ENCODE data around the gene VENTX. TPM values are rescaled to one million over a fixed set of nuclear protein-coding genes. Genes with fewer than 3 reads are reported as not detected.

The VENTX gene
- polyA plus RNA-seq, 3 donors, result 1.4 to 56.0 (median 1.6) TPM

- Histone ChIP-seq H3K36me3 (replicated peaks in 1 of 2; ENCODE audit: control insufficient read depth in 1 of 2, insufficient read depth in 2 of 2, low read length in 2 of 2) (no peaks in the 10 kb centered on the region), H3K9me3 (replicated peaks in 1 of 2; ENCODE audit: control insufficient read depth in 1 of 2, insufficient read depth in 1 of 2, low read length in 2 of 2) (peaks cover 0 to 9% of the 10 kb centered on the region in 2 donors), H3K4me3 (replicated peaks in 1 of 3; ENCODE audit: low read depth in 2 of 3, low read length in 3 of 3) (no peak overlapping the region), H3K4me1 (ENCODE audit: control insufficient read depth in 1 of 2, insufficient read depth in 2 of 2, low read length in 2 of 2) (no peaks in the 10 kb centered on the region), H3K27ac (ENCODE audit: low read depth in 1 of 2, low read length in 2 of 2) (no peak overlapping the region), H3K4me2 (replicated peaks; ENCODE audit: extremely low read depth, low read length, poor library complexity, severe bottlenecking) (no peak overlapping the region), H3K27me3 (ENCODE audit: control insufficient read depth in 2 of 2, insufficient read depth in 2 of 2, low read length in 2 of 2) (no peaks in the 10 kb centered on the region), H2AFZ (ENCODE audit: insufficient read depth, low read depth, low read length, poor library complexity, severe bottlenecking) (no peak overlapping the region), H3K79me2 (ENCODE audit: insufficient read depth, low read length) (no peaks in the 10 kb centered on the region), H4K20me1 (ENCODE audit: insufficient read depth, low read length) (no peaks in the 10 kb centered on the region), H3K9ac (ENCODE audit: insufficient read depth, low read length, poor library complexity, severe bottlenecking) (no peak overlapping the region)
- Mint-ChIP-seq H3K27ac (no peak overlapping the region), H3K36me3 (no peaks in the 10 kb centered on the region), H3K4me3 (no peak overlapping the region), H3K4me1 (no peaks in the 10 kb centered on the region), H3K27me3 (ENCODE audit: low read depth in 3 of 3) (peaks cover 7 to 10% (median 9%) of the 10 kb centered on the region in 3 donors), H3K9me3 (peaks cover 0 to 13% (median 4%) of the 10 kb centered on the region in 7 donors)
- no peak for TF ChIP-seq CTCF (IDR thresholded peaks at IDR 0.05)
- WGBS (ENCODE audit: insufficient coverage), result 90% methylated on average over 30 of the region's 38 CpGs
- intact Hi-C loops (cut with micrococcal nuclease), result no loop called here
- no peak for DNase-seq
Observed at GRCh38 chr10:133187906-133188681, 49.6 kb upstream of the VENTX start.

- Histone ChIP-seq H3K4me2 (replicated peaks; ENCODE audit: extremely low read depth, low read length, poor library complexity, severe bottlenecking) (no peak overlapping the region), H3K27ac (ENCODE audit: low read depth in 1 of 2, low read length in 2 of 2) (no peak overlapping the region), H4K20me1 (ENCODE audit: insufficient read depth, low read length) (no peaks in the 10 kb centered on the region), H3K9ac (ENCODE audit: insufficient read depth, low read length, poor library complexity, severe bottlenecking) (no peak overlapping the region), H3K4me3 (replicated peaks in 1 of 3; ENCODE audit: low read depth in 2 of 3, low read length in 3 of 3) (no peak overlapping the region), H3K9me3 (replicated peaks in 1 of 2; ENCODE audit: control insufficient read depth in 1 of 2, insufficient read depth in 1 of 2, low read length in 2 of 2) (peaks cover 0 to 5% of the 10 kb centered on the region in 2 donors), H2AFZ (ENCODE audit: insufficient read depth, low read depth, low read length, poor library complexity, severe bottlenecking) (no peak overlapping the region), H3K27me3 (ENCODE audit: control insufficient read depth in 2 of 2, insufficient read depth in 2 of 2, low read length in 2 of 2) (no peaks in the 10 kb centered on the region), H3K36me3 (replicated peaks in 1 of 2; ENCODE audit: control insufficient read depth in 1 of 2, insufficient read depth in 2 of 2, low read length in 2 of 2) (no peaks in the 10 kb centered on the region), H3K79me2 (ENCODE audit: insufficient read depth, low read length) (no peaks in the 10 kb centered on the region), H3K4me1 (ENCODE audit: control insufficient read depth in 1 of 2, insufficient read depth in 2 of 2, low read length in 2 of 2) (no peaks in the 10 kb centered on the region)
- no peaks in the 10 kb centered on the region for H3K4me1 Mint-ChIP-seq
- intact Hi-C loops (cut with micrococcal nuclease), result no loop called here
- DNase-seq, result no peak
- no peak for TF ChIP-seq CTCF (IDR thresholded peaks at IDR 0.05)
- H3K27ac Mint-ChIP-seq, result no peak overlapping the region
- H3K9me3 Mint-ChIP-seq, result peaks cover 2 to 12% (median 7%) of the 10 kb centered on the region in 7 donors
- no peaks in the 10 kb centered on the region for H3K36me3 Mint-ChIP-seq
- peaks cover 7 to 17% (median 11%) of the 10 kb centered on the region in 3 donors for H3K27me3 Mint-ChIP-seq (ENCODE audit: low read depth in 3 of 3)
- WGBS (ENCODE audit: insufficient coverage), result 95% methylated on average over 22 of the region's 22 CpGs
- no peak overlapping the region for H3K4me3 Mint-ChIP-seq
Observed at GRCh38 chr10:133189256-133189655, 48.4 kb upstream of the VENTX start.
